NCI-H1105 (cell line): ENCODE results near the gene RIMBP2.

ENCODE experiments used
- DNase-seq: peaks from one replicate; lab custom pipeline; 2025; lab: John Stamatoyannopoulos, UW

RIMBP2 gene

GRCh38 chr12:130633771-130634170 is 82.3 kb downstream of the RIMBP2 start:
- DNase-seq: peak; percentile 90

DNA sequence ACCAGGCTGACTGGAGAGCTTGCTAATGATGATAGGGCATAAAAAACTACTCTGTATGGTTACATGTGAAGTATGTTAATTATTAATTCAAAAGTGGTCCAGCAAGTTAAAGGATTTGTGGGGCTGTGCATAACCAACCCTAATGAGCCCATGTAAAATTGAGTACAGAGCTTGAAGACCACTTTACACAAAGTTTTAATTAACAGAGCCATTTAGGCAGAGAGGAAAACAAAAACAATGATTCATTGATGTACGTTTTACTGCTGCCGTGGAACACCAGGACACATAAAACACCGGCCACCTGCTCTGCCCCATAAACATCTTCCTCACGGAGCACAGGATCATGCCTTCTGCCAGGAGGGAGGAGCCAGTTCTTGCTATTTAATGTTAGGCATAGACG is 83.5 kb downstream of the RIMBP2 start:
- DNase-seq: peak; percentile 95

DNA sequence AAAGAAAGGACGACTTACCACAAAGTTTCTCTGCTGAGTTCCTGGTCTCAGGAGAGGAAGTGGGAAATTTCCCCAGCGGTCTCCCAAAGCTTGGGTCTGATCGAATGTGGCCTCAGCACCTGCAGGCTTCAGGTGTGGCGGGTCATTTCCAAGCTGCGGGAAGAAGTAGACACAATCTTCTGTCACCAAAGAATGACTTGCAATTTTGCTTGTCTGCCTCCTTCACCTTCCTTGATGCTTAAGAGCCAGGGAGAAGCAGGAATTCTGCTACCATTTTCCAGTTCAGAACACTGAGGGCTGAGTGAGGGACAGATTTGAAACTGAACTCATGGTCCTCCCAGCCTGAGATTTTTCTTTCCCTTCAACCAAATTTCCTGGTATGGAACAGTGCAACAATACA is 87.8 kb downstream of the RIMBP2 start:
- no peak for DNase-seq

- no peak for DNase-seq
Observed at GRCh38 chr12:130627175-130627574, 88.9 kb downstream of the RIMBP2 start.

DNA sequence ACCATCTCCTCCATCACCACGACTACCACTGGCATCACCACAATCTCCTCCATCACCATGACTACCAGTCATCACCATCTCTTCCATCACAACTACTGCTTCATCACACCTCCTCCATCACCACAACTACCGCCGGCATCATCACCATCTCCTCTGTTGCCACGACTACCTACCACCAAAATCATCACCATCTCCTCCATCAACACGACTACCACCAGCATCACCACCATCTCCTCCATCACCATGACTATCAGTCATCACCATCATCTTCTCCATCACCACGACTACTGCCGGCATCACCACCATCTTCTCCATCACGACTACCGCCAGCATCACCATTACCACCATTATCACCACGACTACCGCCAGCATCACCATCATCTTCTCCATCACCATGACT is 89.5 kb downstream of the RIMBP2 start:
- no peak for DNase-seq

DNA sequence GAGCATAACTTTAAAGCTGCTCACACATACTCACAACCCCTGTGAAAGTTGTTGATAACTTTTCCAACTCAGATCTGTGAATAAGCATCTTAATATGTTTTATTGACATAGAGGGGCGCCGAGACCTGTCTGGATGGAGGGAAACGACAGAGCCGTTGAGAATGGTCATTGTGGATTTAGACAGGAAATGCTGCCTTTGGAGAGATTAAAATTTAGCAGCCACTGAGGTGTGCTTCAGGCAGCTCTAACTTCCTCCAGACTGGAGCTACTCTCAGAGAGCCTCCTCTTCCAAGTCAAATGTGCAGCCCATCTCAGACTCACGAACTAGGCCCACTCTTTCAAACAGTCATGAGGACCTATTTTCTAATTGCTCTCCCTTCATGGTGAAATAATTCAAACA is 90.9 kb downstream of the RIMBP2 start:
- no peak for DNase-seq

DNA sequence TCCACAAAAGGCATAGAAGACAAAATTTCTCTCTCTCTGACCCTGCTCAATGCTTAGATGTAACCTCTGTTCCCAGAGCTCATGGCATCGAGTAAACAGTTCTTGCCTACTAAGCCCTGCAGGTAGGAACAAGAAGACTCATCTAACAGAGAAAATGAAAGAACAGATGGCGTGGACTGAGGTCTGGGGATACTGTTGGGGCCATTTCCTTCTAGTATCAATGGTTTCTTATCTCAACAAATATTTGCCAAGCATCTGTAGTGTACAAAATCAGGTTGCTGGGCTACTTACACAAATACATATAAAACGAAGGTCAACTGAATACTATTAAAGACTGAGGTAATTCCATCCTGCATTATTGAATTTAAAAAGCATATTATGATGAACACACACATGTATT is 93.3 kb downstream of the RIMBP2 start:
- no peak for DNase-seq

- DNase-seq: no peak
Observed at GRCh38 chr12:130621696-130622298, 94.3 kb downstream of the RIMBP2 start.

- DNase-seq: no peak
Observed at GRCh38 chr12:130620756-130621155, 95.3 kb downstream of the RIMBP2 start.

- DNase-seq: no peak
Observed at GRCh38 chr12:130620281-130620680, 95.8 kb downstream of the RIMBP2 start.

GRCh38 chr12:130619385-130620001 is 96.6 kb downstream of the RIMBP2 start:
- no peak for DNase-seq

- DNase-seq: no peak
Observed at GRCh38 chr12:130617219-130617618, 98.9 kb downstream of the RIMBP2 start.

- DNase-seq: no peak
Observed at GRCh38 chr12:130615861-130616345, 100.2 kb downstream of the RIMBP2 start.

GRCh38 chr12:130614530-130614905 is 101.6 kb downstream of the RIMBP2 start:
- DNase-seq: no peak

- DNase-seq: no peak
Observed at GRCh38 chr12:130613831-130614529, 102.1 kb downstream of the RIMBP2 start.

DNA sequence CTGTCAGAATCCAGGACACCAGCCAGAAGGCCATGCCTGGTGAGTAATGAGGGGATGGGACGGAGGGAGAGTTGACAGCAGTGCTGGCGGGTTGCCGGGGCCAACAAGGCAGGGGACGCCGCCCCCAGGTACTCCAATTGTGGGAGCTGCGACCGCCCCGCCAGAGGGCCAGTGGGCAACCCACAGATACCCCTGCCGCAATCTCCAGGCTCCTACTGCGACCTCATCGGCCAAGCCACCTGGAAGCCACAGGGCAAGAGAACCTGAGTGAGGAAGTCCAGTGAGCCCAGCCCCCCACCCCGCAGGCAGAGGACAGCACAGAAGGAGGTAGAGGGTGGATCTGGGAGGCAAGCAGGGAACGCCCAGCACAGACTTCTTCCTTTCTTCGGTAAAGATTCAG is 103.0 kb downstream of the RIMBP2 start:
- no peak for DNase-seq

- no peak for DNase-seq
Observed at GRCh38 chr12:130611026-130611905, 104.8 kb downstream of the RIMBP2 start.

GRCh38 chr12:130609966-130610365 is 106.1 kb downstream of the RIMBP2 start:
- no peak for DNase-seq

DNA sequence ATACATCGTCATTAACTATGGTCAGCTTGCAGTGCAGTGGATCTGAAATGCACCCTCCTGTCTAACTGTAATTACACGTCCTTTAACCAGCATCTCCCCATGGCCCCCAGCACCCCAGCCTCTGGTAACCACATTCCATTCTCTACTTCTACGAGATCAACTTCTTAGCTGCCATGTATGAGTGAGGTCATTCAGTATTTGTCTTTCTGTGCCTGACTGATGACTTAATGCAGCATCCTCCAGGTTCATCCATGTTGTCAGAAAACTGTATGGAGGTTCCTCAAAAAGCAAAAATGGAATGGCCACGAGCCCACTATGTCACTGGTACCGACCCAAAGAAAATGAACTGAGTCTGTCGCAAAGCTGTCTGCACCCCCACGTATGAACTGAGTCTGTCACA is 107.3 kb downstream of the RIMBP2 start:
- DNase-seq: no peak

- no peak for DNase-seq
Observed at GRCh38 chr12:130608132-130608531, 108.0 kb downstream of the RIMBP2 start.

DNA sequence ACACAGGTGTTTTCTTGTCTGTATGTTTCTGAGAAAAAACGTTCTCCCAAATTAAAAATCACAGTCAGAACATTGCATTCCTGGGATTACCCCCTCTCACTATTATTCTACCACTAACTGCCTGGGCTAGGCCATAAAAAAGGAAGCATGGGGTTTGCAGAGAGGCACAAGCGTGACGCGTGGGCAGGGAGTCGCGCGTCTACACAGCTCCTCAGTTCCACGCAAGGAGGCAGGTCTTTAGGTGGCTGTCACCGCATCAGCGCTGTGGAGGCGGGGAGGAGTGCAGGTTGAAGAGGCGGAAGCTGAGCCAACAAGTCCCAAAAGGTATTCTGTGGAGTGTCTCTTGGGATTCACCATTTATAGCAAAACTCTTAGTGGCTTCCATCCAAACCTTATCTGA is 109.9 kb downstream of the RIMBP2 start:
- no peak for DNase-seq

DNA sequence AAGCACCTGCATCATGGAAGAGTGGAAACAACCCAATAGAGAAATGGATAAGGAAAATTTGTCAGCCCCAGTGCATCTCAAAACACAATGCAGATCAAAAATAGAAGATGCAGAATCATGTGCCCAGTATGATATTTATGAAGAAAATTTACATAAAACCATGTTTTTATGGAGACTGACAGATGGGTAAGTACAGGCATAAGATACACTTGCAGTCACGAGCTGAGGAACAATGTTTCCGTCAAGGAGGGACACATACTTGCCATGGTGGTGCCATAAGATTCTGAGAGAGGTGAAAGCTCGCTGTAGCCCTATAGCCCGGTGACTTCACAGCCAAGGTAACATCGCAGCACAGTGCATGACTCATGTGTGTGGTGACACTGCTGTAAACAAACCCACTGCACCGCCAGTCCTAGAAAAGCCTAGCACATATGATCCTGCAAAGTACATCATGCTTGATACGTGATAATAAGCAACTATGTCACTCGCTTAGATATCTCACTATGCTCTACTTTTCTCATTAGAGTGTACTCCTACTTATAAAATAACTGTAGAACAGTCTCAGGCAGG is 112.6 kb downstream of the RIMBP2 start:
- DNase-seq: no peak
